Retinal pigment epithelial cell (primary cell): Measurements from ENCODE around the gene SST.

ENCODE experiments used
- DNase-seq: peaks from one replicate; pipeline ENCODE4 v3.0.0-alpha.2; 2010; ENCODE audit warnings: low read depth
- H3K4me3 ChIP-seq: 2 replicates; pipeline ENCODE4 v1.5.1; 2011; ENCODE audit warnings: mild to moderate bottlenecking, low read length, control low read depth, moderate library complexity
- CTCF ChIP-seq: conservative IDR thresholded peaks from 2 replicates; pipeline ENCODE4 v1.5.1; 2011; ENCODE audit warnings: low read depth, low read length, control low read depth, inconsistent platforms

SST gene

GRCh38 chr3:187698499-187699399 is 28.6 kb upstream of the SST start:
- H3K4me3 ChIP-seq, result no peak overlapping the region
- no peak for TF ChIP-seq CTCF
- DNase-seq, result no peak

- no peak for TF ChIP-seq CTCF
- no peak for DNase-seq
- H3K4me3 ChIP-seq, result no peak overlapping the region
Observed at GRCh38 chr3:187696021-187696420, 25.8 kb upstream of the SST start.

- TF ChIP-seq CTCF, result no peak
- DNase-seq, result no peak
- no peak overlapping the region for H3K4me3 ChIP-seq
Observed at GRCh38 chr3:187695449-187695848, 25.3 kb upstream of the SST start.

- no peak for DNase-seq
- TF ChIP-seq CTCF, result no peak
Observed at GRCh38 chr3:187694801-187695200, 24.6 kb upstream of the SST start.

GRCh38 chr3:187693431-187693830 is 23.2 kb upstream of the SST start:
- no peak overlapping the region for H3K4me3 ChIP-seq
- TF ChIP-seq CTCF, result no peak
- no peak for DNase-seq

More at GRCh38 chr3:187694801-187695200, 24.6 kb upstream of the SST start:
- H3K4me3 ChIP-seq, result no peak overlapping the region

- no peak for DNase-seq
- TF ChIP-seq CTCF, result no peak
- no peak overlapping the region for H3K4me3 ChIP-seq
Observed at GRCh38 chr3:187689984-187690383, 19.8 kb upstream of the SST start.
